Measurements from ENCODE around the gene CIAO2B.

DNA sequence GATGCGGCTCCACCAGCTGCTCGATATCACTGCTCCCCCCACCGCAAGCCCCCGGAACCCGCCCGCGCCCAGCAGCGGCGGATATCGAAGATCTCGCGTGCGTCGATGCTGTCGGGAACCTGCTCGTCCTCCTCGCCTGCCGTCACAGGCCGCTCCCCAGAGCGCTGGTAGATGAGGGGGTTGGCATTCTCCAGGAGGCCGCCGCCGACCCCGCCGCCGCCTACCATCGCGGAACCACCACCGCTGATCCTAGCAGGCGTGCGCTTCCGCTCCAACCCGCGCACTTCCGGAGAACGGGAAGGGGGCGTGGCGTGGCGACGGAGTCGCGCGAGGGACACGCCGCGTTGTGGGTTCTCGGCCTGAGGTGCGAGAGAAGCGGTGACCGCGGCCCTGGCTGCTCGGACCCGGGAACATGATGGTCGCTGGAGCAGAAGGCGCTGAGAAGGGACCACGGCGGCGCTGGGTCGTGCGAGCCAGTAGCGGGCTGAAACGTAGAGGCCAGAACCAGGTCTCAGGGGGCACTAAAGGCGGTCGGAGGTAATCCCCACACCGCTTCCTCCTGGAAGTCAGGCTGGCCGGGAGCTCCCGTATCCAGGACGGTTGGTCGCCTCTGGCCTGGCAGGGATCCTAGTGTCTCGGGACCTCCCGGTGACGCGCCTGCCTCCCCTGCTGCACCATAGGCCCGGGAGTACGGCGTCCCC lies at the start of gene CIAO2B:
- TF ChIP-seq, protein P1, sequence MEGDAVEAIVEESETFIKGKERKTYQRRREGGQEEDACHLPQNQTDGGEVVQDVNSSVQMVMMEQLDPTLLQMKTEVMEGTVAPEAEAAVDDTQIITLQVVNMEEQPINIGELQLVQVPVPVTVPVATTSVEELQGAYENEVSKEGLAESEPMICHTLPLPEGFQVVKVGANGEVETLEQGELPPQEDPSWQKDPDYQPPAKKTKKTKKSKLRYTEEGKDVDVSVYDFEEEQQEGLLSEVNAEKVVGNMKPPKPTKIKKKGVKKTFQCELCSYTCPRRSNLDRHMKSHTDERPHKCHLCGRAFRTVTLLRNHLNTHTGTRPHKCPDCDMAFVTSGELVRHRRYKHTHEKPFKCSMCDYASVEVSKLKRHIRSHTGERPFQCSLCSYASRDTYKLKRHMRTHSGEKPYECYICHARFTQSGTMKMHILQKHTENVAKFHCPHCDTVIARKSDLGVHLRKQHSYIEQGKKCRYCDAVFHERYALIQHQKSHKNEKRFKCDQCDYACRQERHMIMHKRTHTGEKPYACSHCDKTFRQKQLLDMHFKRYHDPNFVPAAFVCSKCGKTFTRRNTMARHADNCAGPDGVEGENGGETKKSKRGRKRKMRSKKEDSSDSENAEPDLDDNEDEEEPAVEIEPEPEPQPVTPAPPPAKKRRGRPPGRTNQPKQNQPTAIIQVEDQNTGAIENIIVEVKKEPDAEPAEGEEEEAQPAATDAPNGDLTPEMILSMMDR (IDR thresholded peaks at IDR 0.05) = no peak
- peak; percentile 40 for TF ChIP-seq POLR2A (IDR thresholded peaks at IDR 0.05)

Measured in testis (tissue), 2 donors.